MCF 10A (cell line): Measurements from ENCODE around the gene PI4KA. TPM values are rescaled to one million over a fixed set of nuclear protein-coding genes. Genes with fewer than 3 reads are reported as not detected.

Experiments used
- BruUV-seq: library from RNA; stranded (reverse); fragments of 400-500 nt; replicated peaks from 2 replicates; lab custom pipeline; 2021; lab: Mats Ljungman, UMichigan
- CTCF ChIA-PET: fragments of 300-600 bp; sonication (Branson Sonifier 250); formaldehyde crosslinking; extraction: SDS; loops from one replicate; lab custom pipeline; 2021; ENCODE audit warnings: antibody characterized with exemption, inconsistent platforms; lab: Yijun Ruan, JAX
- POLR2A ChIA-PET: fragments of 300-600, 350-650 bp; sonication (Branson Sonifier 250); formaldehyde crosslinking; extraction: SDS; loops from one replicate; lab custom pipeline; 2020; ENCODE audit warnings: antibody characterized with exemption, inconsistent platforms; lab: Yijun Ruan, JAX
- DNase-seq: peaks from one replicate; pipeline ENCODE4 v3.0.0-alpha.2; 2018; ENCODE audit not compliant: unreplicated experiment
- H3K27ac Mint-ChIP-seq: one replicate; pipeline ENCODE4 v1.8.0; 2022; ENCODE audit warnings: mild to moderate bottlenecking, low read depth, mixed read lengths; ENCODE audit not compliant: unreplicated experiment
- H3K27me3 Mint-ChIP-seq: one replicate; pipeline ENCODE4 v1.8.0; 2022; ENCODE audit warnings: mixed read lengths; ENCODE audit not compliant: insufficient read depth, unreplicated experiment
- H3K36me3 Mint-ChIP-seq: one replicate; pipeline ENCODE4 v1.8.0; 2022; ENCODE audit warnings: mild to moderate bottlenecking, moderate library complexity, mixed read lengths; ENCODE audit not compliant: insufficient read depth, unreplicated experiment
- H3K4me1 Mint-ChIP-seq: one replicate; pipeline ENCODE4 v1.8.0; 2022; ENCODE audit warnings: mixed read lengths; ENCODE audit not compliant: insufficient read depth, unreplicated experiment
- H3K4me3 Mint-ChIP-seq: one replicate; pipeline ENCODE4 v1.8.0; 2022; ENCODE audit warnings: mild to moderate bottlenecking, moderate library complexity, mixed read lengths; ENCODE audit not compliant: unreplicated experiment
- H3K9me3 Mint-ChIP-seq: one replicate; pipeline ENCODE4 v1.8.0; 2022; ENCODE audit warnings: mixed read lengths; ENCODE audit not compliant: unreplicated experiment
- CTCF ChIP-seq: fragments of 200-600 bp; IDR thresholded peaks from one replicate; pipeline ENCODE4 v1.8.0; 2022; ENCODE audit warnings: antibody characterized with exemption, mild to moderate bottlenecking; ENCODE audit not compliant: unreplicated experiment
- intact Hi-C: fragments of 100-400 bp; cut with micrococcal nuclease; formaldehyde crosslinking; loops from 2 replicates; pipeline ENCODE4 v1.14.1; 2022
- total RNA-seq: library from RNA; stranded (reverse); gene quantifications from 2 replicates; pipeline ENCODE4 v1.2.3, GENCODE V29; 2022

The PI4KA gene
- total RNA-seq, 1 experiment from 2014 or later: 39.0 TPM

- intact Hi-C loops: no loop called here
- Mint-ChIP-seq H3K27me3 (peaks cover 48% of the 10 kb centered on the region), H3K9me3 (no peaks in the 10 kb centered on the region), H3K36me3 (peaks cover 5% of the 10 kb centered on the region), H3K4me3 (no peak overlapping the region), H3K27ac (no peak overlapping the region), H3K4me1 (no peaks in the 10 kb centered on the region)
- POLR2A ChIA-PET: no interaction called here
- TF ChIP-seq CTCF: no peak
- CTCF ChIA-PET: no interaction called here
- BruUV-seq: no TSS peak
- no peak for DNase-seq
Measured at GRCh38 chr22:20674998-20675397, 183.6 kb downstream of the PI4KA start.

- no peak for TF ChIP-seq CTCF
- intact Hi-C loops: no loop called here
- DNase-seq: no peak
- H3K27ac Mint-ChIP-seq: no peak overlapping the region
- no peaks in the 10 kb centered on the region for H3K9me3 Mint-ChIP-seq
- H3K27me3 Mint-ChIP-seq: peaks cover 48% of the 10 kb centered on the region
- peaks cover under 1% of the 10 kb centered on the region for H3K36me3 Mint-ChIP-seq
- BruUV-seq: no TSS peak
- no peak overlapping the region for H3K4me3 Mint-ChIP-seq
- CTCF ChIA-PET: interaction anchor here (0.6 kb wide), 1 partner anchor 266 kb away, joined by 3 read pairs; no protein-coding TSS in a partner anchor
- no peaks in the 10 kb centered on the region for H3K4me1 Mint-ChIP-seq
- POLR2A ChIA-PET: no interaction called here
Measured at GRCh38 chr22:20673295-20674195, 185.1 kb downstream of the PI4KA start.

- H3K36me3 Mint-ChIP-seq: no peaks in the 10 kb centered on the region
- H3K9me3 Mint-ChIP-seq: no peaks in the 10 kb centered on the region
- TF ChIP-seq CTCF: no peak
- peaks cover 48% of the 10 kb centered on the region for H3K27me3 Mint-ChIP-seq
- ChIA-PET POLR2A (interaction anchor here (0.6 kb wide), 1 partner anchor 15 kb away, joined by 3 read pairs; no protein-coding TSS in a partner anchor), CTCF (no interaction called here)
- no peak for DNase-seq
- no TSS peak for BruUV-seq
- H3K4me1 Mint-ChIP-seq: no peaks in the 10 kb centered on the region
- H3K27ac Mint-ChIP-seq: no peak overlapping the region
- intact Hi-C loops: no loop called here
- H3K4me3 Mint-ChIP-seq: no peak overlapping the region
Measured at GRCh38 chr22:20672732-20673131, 185.9 kb downstream of the PI4KA start.

- ChIA-PET POLR2A (no interaction called here), CTCF (no interaction called here)
- no peak for TF ChIP-seq CTCF
- H3K27me3 Mint-ChIP-seq: peaks cover 41% of the 10 kb centered on the region
- H3K27ac Mint-ChIP-seq: no peak overlapping the region
- no peaks in the 10 kb centered on the region for H3K9me3 Mint-ChIP-seq
- intact Hi-C loops: no loop called here
- BruUV-seq: no TSS peak
- no peaks in the 10 kb centered on the region for H3K36me3 Mint-ChIP-seq
- H3K4me3 Mint-ChIP-seq: no peak overlapping the region
- DNase-seq: no peak
- no peaks in the 10 kb centered on the region for H3K4me1 Mint-ChIP-seq
Measured at GRCh38 chr22:20672082-20672424, 186.6 kb downstream of the PI4KA start.
